Upper lobe of left lung (tissue), 4 donors: Measurements from ENCODE around the gene HPCAL1.

Experiments
- CTCF ChIP-seq, 6 experiments: fragments of 450-650 bp in 4 of 6; fragments of 200-600 bp in 2 of 6; sonication (generic) in 2 of 6; IDR thresholded peaks; one replicate each; pipeline ENCODE4 v1.5.1; 2016 to 2019; ENCODE audit warnings: antibody characterized with exemption in 6 of 6
- EP300 ChIP-seq, 4 donors: sonication (generic); formaldehyde crosslinking; IDR thresholded peaks; one replicate each; pipeline ENCODE4 v1.5.1; 2017; ENCODE audit warnings: antibody characterized with exemption in 4 of 4, control low read depth in 2 of 4
- POLR2A ChIP-seq, 4 donors: fragments of 450-650 bp; IDR thresholded peaks; one replicate each; pipeline ENCODE4 v1.5.1; 2016 to 2017; ENCODE audit warnings: antibody characterized with exemption in 4 of 4, mild to moderate bottlenecking in 2 of 4
- POLR2AphosphoS5 ChIP-seq, 2 donors: sonication (generic); formaldehyde crosslinking; IDR thresholded peaks; one replicate each; pipeline ENCODE4 v1.5.1; 2017; ENCODE audit warnings: antibody characterized with exemption in 2 of 2

- TF ChIP-seq POLR2A (IDR thresholded peaks at IDR 0.05) (peak in 2 of 4 donors; percentile 29 to 32), CTCF (IDR thresholded peaks at IDR 0.05) (peak in 3 of 6 experiments; percentile 28 to 36 (median 28)), POLR2AphosphoS5 (IDR thresholded peaks at IDR 0.05) (peak; percentile 15 to 30), EP300 (IDR thresholded peaks at IDR 0.05) (no peak)
These were observed 1.1 kb downstream of the HPCAL1 start for GRCh38 chr2:10303694-10304378.
